ENCODE results near the gene CARD14. TPM values are rescaled to one million over a fixed set of nuclear protein-coding genes. Genes with fewer than 3 reads are reported as not detected.

The CARD14 gene
- total and polyA plus RNA-seq, 12 donors = 0.30 to 3.4 (median 1.1) TPM

DNA sequence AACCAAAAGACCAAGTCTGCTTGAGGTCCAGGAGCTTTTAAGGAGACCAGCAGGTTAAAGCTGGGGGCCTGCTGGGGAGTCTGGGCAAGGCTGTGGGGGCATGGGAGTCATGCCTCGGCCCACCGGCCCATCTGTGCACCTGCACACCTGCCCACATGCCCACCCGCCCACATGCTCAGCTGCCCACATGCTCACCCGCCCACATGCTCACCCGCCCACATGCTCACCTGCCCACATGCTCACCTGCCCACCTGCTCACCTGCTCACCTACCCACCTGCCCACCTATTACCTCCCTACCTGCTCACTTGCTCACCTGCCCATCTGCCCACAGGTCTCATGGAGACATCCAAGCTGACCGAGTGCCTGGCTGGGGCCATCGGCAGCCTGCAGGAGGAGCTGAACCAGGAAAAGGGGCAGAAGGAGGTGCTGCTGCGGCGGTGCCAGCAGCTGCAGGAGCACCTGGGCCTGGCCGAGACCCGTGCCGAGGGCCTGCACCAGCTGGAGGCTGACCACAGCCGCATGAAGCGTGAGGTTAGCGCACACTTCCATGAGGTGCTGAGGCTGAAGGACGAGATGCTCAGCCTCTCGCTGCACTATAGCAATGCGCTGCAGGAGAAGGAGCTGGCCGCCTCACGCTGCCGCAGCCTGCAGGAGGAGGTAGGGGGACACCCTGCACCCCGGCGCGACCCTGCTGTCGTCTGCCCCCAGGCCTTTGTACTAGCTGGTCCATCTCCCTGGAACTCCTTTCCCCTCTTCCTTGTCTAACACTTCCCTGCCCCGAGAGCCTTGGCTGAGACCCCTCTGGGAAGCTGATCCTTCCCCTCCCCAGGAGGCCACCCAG, 14.0 kb downstream of the CARD14 start:
- H3K36me3 ChIP-seq (replicated peaks in 1 of 2) = no peaks in the 10 kb centered on the region
- intact Hi-C loops (cut with DNase I) = no loop called here
- WGBS, 4 donors = 66 to 89% (median 85%) methylated on average over 4 to 26 of the region's 26 CpGs
- H3K9me3 ChIP-seq (replicated peaks in 1 of 3) = no peaks in the 10 kb centered on the region
- no peaks in the 10 kb centered on the region for H3K27me3 ChIP-seq
- TF ChIP-seq POLR2A (IDR thresholded peaks at IDR 0.05) = no peak
- TF ChIP-seq, protein P1, sequence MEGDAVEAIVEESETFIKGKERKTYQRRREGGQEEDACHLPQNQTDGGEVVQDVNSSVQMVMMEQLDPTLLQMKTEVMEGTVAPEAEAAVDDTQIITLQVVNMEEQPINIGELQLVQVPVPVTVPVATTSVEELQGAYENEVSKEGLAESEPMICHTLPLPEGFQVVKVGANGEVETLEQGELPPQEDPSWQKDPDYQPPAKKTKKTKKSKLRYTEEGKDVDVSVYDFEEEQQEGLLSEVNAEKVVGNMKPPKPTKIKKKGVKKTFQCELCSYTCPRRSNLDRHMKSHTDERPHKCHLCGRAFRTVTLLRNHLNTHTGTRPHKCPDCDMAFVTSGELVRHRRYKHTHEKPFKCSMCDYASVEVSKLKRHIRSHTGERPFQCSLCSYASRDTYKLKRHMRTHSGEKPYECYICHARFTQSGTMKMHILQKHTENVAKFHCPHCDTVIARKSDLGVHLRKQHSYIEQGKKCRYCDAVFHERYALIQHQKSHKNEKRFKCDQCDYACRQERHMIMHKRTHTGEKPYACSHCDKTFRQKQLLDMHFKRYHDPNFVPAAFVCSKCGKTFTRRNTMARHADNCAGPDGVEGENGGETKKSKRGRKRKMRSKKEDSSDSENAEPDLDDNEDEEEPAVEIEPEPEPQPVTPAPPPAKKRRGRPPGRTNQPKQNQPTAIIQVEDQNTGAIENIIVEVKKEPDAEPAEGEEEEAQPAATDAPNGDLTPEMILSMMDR (IDR thresholded peaks at IDR 0.05) = no peak
- H3K27ac ChIP-seq = no peak overlapping the region
- H3K4me3 ChIP-seq = no peak overlapping the region
- no peak for DNase-seq
- H3K4me1 ChIP-seq (replicated peaks in 1 of 2) = peaks cover 4 to 11% of the 10 kb centered on the region in 2 donors

DNA sequence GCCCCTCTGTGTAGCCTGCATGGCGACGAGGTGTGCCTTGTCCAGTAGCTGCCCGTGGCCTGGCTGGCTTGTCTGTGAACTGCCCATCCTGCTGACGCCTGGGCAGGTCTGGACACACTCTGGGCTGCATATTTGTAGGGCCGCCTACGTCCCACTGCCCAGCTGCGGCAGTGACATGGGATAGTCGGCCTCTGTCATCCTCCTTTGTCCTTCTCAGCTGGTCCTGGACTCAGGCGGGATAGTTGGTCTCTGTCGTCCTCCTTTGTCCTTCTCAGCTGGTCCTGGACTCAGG, 14.5 kb downstream of the CARD14 start:
- H3K27me3 ChIP-seq = no peaks in the 10 kb centered on the region
- TF ChIP-seq, protein P1 (IDR thresholded peaks at IDR 0.05) = no peak
- TF ChIP-seq POLR2A (IDR thresholded peaks at IDR 0.05) = no peak
- no peaks in the 10 kb centered on the region for H3K9me3 ChIP-seq (replicated peaks in 1 of 3)
- peaks cover 4 to 11% of the 10 kb centered on the region in 2 donors for H3K4me1 ChIP-seq (replicated peaks in 1 of 2)
- no peak overlapping the region for H3K27ac ChIP-seq
- intact Hi-C loops (cut with DNase I) = no loop called here
- no peak for DNase-seq
- H3K4me3 ChIP-seq = no peak overlapping the region
- H3K36me3 ChIP-seq (replicated peaks in 1 of 2) = no peaks in the 10 kb centered on the region
- 83 to 100% (median 90%) methylated on average over 1 to 10 of the region's 10 CpGs for WGBS, 4 donors

DNA sequence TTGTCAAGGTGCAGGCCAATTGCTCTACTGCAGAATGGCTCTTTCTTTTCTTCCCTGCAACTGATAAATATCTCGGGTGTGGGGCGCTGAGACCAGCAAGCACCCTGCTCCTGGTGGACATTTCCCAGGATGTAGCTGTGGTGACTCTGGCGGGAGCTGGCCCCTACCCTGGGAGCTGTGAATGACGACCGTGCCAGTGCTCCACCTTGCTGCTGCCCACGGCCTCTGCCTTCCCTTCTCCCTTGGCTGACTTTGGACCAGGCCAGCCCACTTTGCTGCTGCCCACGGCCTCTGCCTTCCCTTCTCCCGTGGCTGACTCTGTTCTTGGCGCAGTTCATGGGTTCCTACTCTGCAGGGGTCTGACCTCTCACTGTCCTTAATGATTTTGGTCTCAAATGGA, 16.1 kb downstream of the CARD14 start:
- Histone ChIP-seq H3K36me3 (replicated peaks in 1 of 2) (no peaks in the 10 kb centered on the region), H3K27ac (no peak overlapping the region), H3K4me3 (no peak overlapping the region), H3K27me3 (no peaks in the 10 kb centered on the region), H3K4me1 (replicated peaks in 1 of 2) (peaks cover 4 to 11% of the 10 kb centered on the region in 2 donors), H3K9me3 (replicated peaks in 1 of 3) (no peaks in the 10 kb centered on the region)
- intact Hi-C loops (cut with DNase I) = no loop called here
- no peak for TF ChIP-seq POLR2A (IDR thresholded peaks at IDR 0.05)
- TF ChIP-seq, protein P1 (IDR thresholded peaks at IDR 0.05) = no peak
- DNase-seq = no peak
- 90 to 93% (median 91%) methylated on average over 9 of the region's 9 CpGs for WGBS, 4 donors

DNA sequence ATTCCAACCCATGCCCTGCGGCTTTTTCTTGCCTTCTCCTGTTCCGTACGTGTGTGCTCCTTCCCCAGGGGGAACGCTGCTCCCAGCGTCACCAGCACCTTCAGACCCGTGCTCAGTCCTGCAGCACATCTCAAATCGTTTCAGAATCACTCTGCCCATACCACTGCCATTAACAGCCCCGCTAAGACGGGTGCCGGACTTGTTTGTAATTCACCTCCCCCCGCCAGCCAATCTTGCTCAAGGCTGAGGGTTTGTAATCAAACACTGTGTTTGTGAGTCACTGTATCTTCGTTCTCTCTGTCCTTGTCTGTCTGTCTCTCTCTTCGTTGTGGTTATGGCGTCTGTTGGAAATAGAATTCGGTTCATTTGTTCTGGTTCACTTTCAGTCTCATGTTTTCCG, 17.3 kb downstream of the CARD14 start:
- intact Hi-C loops (cut with DNase I) = no loop called here
- Histone ChIP-seq H3K27me3 (no peaks in the 10 kb centered on the region), H3K36me3 (replicated peaks in 1 of 2) (no peaks in the 10 kb centered on the region), H3K4me3 (peak overlapping the region in 2 of 4 donors; percentile 5 to 50), H3K27ac (peak overlapping the region; percentile 69 to 96 (median 78)), H3K4me1 (replicated peaks in 1 of 2) (peaks cover 4 to 11% of the 10 kb centered on the region in 2 donors), H3K9me3 (replicated peaks in 1 of 3) (no peaks in the 10 kb centered on the region)
- DNase-seq = peak; percentile 67 to 89 (median 81)
- WGBS, 4 donors = 41 to 64% (median 58%) methylated on average over 16 of the region's 16 CpGs
- TF ChIP-seq, protein P1 (IDR thresholded peaks at IDR 0.05) = no peak
- peak in 1 of 2 donors; percentile 62 for TF ChIP-seq POLR2A (IDR thresholded peaks at IDR 0.05)
